HEK293T (cell line): ENCODE results near the gene FAM171A1.

ENCODE experiments used
- BHLHE40 ChIP-seq: fragments of 450-650 bp; IDR thresholded peaks from 2 replicates; pipeline ENCODE4 v1.6.1; 2016; ENCODE audit warnings: mild to moderate bottlenecking, moderate library complexity, borderline replicate concordance
- CTBP1 ChIP-seq: fragments of 450-650 bp; IDR thresholded peaks from 2 replicates; pipeline ENCODE4 v1.6.1; 2016; ENCODE audit warnings: borderline replicate concordance
- ELF4 ChIP-seq: fragments of 450-650 bp; IDR thresholded peaks from 2 replicates; pipeline ENCODE4 v1.6.1; 2017; ENCODE audit warnings: antibody characterized with exemption
- FOXK2 ChIP-seq: fragments of 450-650 bp; IDR thresholded peaks from 2 replicates; pipeline ENCODE4 v1.6.1; 2016; ENCODE audit warnings: mild to moderate bottlenecking
- FOXM1 ChIP-seq: fragments of 450-650 bp; IDR thresholded peaks from 2 replicates; pipeline ENCODE4 v1.6.1; 2017; ENCODE audit warnings: mild to moderate bottlenecking, borderline replicate concordance
- SP1 ChIP-seq: fragments of 450-650 bp; IDR thresholded peaks from 2 replicates; pipeline ENCODE4 v1.6.1; 2017
- TARDBP ChIP-seq: fragments of 450-650 bp; IDR thresholded peaks from 2 replicates; pipeline ENCODE4 v1.6.1; 2016
- ZNF384 ChIP-seq: fragments of 450-650 bp; IDR thresholded peaks from 2 replicates; pipeline ENCODE4 v1.6.1; 2016
- TF ChIP-seq, protein P1 (sequence below): fragments of 450-650 bp; IDR thresholded peaks from 2 replicates; pipeline ENCODE4 v1.6.1; 2016

DNA sequence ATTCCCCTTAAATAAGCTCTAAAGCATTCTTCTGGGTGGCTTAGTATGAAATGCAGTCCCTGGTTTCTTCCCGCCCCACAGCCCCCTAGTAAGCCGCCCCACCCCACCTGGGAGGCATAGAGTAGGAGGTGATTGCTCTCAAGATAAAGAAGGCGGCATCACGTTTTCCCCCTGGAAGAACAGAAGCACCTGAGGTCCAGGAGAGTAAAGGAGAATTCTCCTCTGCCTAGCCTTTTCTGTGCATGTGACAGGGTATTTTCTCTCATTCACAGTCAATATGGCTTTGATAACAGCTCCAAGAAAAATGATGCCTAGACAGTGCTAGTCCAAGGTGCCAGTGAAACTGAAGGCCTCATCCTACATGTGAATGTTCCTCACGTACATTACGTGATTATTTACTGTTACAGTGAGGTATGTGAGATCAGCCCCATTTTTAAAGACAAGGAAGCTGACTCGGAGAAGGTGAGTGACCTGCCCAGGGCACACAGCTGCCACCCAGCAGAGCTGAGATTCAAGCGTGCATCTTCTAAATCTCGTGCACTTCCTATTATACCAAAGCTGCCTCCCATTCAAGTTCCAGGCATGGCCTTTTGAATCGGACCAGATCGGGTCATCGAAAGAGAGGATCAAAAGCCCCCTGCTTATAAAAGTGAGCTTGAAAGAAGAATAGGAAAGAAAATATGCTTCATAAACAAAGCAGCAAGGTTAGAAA is 59.4 kb downstream of the FAM171A1 start:
- no peak for TF ChIP-seq SP1
- TF ChIP-seq, protein P1, sequence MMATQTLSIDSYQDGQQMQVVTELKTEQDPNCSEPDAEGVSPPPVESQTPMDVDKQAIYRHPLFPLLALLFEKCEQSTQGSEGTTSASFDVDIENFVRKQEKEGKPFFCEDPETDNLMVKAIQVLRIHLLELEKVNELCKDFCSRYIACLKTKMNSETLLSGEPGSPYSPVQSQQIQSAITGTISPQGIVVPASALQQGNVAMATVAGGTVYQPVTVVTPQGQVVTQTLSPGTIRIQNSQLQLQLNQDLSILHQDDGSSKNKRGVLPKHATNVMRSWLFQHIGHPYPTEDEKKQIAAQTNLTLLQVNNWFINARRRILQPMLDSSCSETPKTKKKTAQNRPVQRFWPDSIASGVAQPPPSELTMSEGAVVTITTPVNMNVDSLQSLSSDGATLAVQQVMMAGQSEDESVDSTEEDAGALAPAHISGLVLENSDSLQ: no peak
- TF ChIP-seq BHLHE40: no peak
- no peak for TF ChIP-seq TARDBP
- no peak for TF ChIP-seq FOXK2
- TF ChIP-seq FOXM1: no peak
- TF ChIP-seq ELF4: no peak
- TF ChIP-seq CTBP1: no peak
- no peak for TF ChIP-seq ZNF384
